ENCODE data around the gene TDRD12.

- TF ChIP-seq, protein P1, sequence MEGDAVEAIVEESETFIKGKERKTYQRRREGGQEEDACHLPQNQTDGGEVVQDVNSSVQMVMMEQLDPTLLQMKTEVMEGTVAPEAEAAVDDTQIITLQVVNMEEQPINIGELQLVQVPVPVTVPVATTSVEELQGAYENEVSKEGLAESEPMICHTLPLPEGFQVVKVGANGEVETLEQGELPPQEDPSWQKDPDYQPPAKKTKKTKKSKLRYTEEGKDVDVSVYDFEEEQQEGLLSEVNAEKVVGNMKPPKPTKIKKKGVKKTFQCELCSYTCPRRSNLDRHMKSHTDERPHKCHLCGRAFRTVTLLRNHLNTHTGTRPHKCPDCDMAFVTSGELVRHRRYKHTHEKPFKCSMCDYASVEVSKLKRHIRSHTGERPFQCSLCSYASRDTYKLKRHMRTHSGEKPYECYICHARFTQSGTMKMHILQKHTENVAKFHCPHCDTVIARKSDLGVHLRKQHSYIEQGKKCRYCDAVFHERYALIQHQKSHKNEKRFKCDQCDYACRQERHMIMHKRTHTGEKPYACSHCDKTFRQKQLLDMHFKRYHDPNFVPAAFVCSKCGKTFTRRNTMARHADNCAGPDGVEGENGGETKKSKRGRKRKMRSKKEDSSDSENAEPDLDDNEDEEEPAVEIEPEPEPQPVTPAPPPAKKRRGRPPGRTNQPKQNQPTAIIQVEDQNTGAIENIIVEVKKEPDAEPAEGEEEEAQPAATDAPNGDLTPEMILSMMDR (IDR thresholded peaks at IDR 0.05; ENCODE audit: insufficient read depth, low read length, poor library complexity, severe bottlenecking) = no peak
- no peak for TF ChIP-seq EZH2phosphoT487 (conservative IDR thresholded peaks at IDR 0.05; ENCODE audit: low read length)
Measured at GRCh38 chr19:32702010-32702409, 17.6 kb upstream of the TDRD12 start.

Measured in SU-DHL-6 (cell line).